B cell (primary cell): ENCODE data around the gene LGALS4.

Experiments
- CTCF ChIP-seq: fragments of 200-600 bp; IDR thresholded peaks from one replicate; pipeline ENCODE4 v1.8.0; 2022; ENCODE audit warnings: antibody characterized with exemption, mild to moderate bottlenecking
- EZH2 ChIP-seq: IDR thresholded peaks from 2 replicates; pipeline ENCODE4 v1.6.1; 2012; ENCODE audit warnings: borderline replicate concordance, low read depth, mild to moderate bottlenecking, moderate library complexity, low read length; ENCODE audit not compliant: insufficient read depth, poor library complexity, severe bottlenecking

GRCh38 chr19:38785187-38785699 is 27.5 kb downstream of the LGALS4 start:
- no peak for TF ChIP-seq CTCF
- TF ChIP-seq EZH2, result no peak
